ENCODE measurements around the gene ERGIC2. TPM values are rescaled to one million over a fixed set of nuclear protein-coding genes. Genes with fewer than 3 reads are reported as not detected.

Gene ERGIC2
- 31.5 TPM for total RNA-seq (ENCODE audit: unreplicated experiment)
- long read RNA-seq, full-length matches to known transcripts: 20 of 24 reads
- long read RNA-seq, partial matches to known transcripts: 1 of 24 reads
- long read RNA-seq, other reads (novel, unspliced or antisense): 3 of 24 reads

DNA sequence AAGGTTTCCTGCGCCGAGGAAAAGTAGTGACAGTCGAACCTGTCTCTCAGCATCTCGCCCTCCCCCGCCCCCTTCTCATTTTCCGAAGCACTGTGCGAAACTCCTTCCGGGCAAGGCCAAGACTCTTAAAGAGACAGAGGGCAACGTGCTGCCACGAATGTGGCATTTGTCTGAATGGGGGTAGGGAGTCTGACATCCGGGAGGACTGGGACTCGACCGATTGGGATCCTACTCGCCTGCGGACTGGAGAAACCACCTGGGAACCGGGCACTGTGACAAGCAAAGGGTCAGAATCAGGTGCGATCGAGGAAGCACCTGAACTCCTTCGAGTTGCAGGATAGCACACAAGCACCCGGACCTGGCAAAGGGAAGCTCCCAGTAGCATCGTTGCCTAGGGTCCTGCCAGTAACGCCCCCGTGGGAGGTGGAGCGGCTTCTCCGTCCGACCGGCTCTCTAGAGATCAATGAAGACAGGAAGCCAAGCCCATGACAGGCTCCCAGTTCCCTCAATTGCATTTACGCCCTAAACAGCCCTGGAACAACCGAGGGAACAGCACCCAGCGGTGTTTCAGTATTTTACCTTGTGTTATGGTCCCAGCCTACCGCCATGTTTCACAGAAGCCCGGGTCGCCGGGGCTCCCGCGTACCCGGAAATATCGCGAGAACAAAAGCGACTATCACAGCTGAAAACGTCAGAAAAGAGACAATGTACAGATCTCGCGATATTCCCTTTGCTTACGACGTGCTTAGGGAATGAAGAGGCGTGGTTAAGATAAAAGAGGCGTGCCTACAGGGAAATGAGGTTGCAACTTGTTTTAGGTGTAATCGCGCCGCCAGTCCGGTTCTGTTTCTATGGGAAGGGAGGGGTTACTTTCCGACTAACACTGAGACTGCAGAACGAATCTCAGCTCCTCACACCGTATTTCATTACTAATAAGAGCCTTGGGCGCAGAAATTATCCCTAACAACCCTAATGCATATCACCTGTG lies at the start of gene ERGIC2:
Gene ERGIC2 (minus strand): TSS at position 637 of the 988 bp plus-strand sequence. CDS start 9,539 bp downstream, outside the sequence.
- TF ChIP-seq, protein P1, sequence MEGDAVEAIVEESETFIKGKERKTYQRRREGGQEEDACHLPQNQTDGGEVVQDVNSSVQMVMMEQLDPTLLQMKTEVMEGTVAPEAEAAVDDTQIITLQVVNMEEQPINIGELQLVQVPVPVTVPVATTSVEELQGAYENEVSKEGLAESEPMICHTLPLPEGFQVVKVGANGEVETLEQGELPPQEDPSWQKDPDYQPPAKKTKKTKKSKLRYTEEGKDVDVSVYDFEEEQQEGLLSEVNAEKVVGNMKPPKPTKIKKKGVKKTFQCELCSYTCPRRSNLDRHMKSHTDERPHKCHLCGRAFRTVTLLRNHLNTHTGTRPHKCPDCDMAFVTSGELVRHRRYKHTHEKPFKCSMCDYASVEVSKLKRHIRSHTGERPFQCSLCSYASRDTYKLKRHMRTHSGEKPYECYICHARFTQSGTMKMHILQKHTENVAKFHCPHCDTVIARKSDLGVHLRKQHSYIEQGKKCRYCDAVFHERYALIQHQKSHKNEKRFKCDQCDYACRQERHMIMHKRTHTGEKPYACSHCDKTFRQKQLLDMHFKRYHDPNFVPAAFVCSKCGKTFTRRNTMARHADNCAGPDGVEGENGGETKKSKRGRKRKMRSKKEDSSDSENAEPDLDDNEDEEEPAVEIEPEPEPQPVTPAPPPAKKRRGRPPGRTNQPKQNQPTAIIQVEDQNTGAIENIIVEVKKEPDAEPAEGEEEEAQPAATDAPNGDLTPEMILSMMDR (IDR thresholded peaks at IDR 0.05; ENCODE audit: partially characterized antibody, unreplicated experiment): no peak
- H3K27ac Mint-ChIP-seq (ENCODE audit: unreplicated experiment): peak within 1 kb of the TSS; percentile 80
- H3K4me1 Mint-ChIP-seq (ENCODE audit: low read depth, unreplicated experiment): peaks cover 2% of the 10 kb centered on the region
- H3K27me3 Mint-ChIP-seq (ENCODE audit: unreplicated experiment): no peaks in the 10 kb centered on the region
- H3K36me3 Mint-ChIP-seq (ENCODE audit: unreplicated experiment): no peaks in the 10 kb centered on the region
- DNase-seq: peak; percentile 87
- H3K4me3 Mint-ChIP-seq (ENCODE audit: unreplicated experiment): peak within 1 kb of the TSS; percentile 92
- peaks cover 2% of the 10 kb centered on the region for H3K9me3 Mint-ChIP-seq (ENCODE audit: unreplicated experiment)

DNA sequence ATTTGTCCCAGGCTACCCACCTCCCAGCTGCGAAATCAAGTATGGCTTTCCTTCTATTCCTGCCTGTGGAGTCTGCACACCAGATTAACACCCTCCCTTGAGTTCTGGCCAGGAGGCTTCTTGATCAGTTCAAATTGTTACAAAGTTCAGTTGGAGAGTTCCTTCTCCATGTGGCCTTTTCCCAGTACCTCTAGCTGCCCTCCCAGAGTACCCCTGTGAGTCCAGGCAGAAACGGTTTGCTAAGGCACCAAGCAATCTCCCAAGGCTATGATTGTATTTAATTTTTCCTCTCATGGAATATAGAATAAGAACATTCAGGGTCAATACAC lies 49.7 kb upstream of the ERGIC2 start:
- DNase-seq: no peak
- Mint-ChIP-seq H3K36me3 (ENCODE audit: unreplicated experiment) (no peaks in the 10 kb centered on the region), H3K27me3 (ENCODE audit: unreplicated experiment) (no peaks in the 10 kb centered on the region), H3K27ac (ENCODE audit: unreplicated experiment) (no peak overlapping the region), H3K9me3 (ENCODE audit: unreplicated experiment) (no peaks in the 10 kb centered on the region), H3K4me3 (ENCODE audit: unreplicated experiment) (no peak overlapping the region), H3K4me1 (ENCODE audit: low read depth, unreplicated experiment) (no peaks in the 10 kb centered on the region)
- TF ChIP-seq, protein P1 (IDR thresholded peaks at IDR 0.05; ENCODE audit: partially characterized antibody, unreplicated experiment): no peak

DNA sequence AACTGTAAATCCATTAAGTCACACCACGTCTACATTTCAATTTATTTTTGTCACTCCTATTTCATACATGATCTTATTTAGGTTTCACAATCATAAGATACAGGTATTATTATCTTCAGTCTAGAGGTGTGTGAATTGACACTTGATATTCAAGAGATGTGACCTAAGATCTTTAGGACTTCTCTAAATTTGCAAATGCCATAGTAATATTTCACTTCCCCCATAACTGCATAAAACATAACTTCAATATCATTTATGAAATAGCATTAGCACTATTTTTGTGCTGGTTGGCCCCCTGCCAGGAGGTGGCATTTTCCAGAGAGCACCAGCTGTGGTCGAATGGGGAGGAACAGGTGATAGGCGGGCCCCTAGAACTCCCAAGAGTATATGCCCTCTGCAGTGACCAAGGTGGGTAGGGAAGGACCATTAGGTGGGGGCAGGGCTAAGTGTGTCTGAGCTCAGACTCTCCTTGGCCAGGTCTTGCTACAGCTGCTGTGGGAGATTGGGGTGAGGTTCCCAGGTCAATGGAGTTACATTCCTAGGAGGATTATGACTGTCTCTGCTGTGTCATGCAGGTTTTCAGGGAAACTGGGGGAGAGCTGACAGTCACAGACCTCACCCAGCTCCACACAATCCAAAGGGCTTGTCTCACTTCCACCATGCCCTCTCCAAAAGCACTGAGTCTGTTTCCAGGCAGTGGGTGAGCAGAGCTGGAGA lies 49.2 kb upstream of the ERGIC2 start:
- TF ChIP-seq, protein P1 (IDR thresholded peaks at IDR 0.05; ENCODE audit: partially characterized antibody, unreplicated experiment): no peak
- no peaks in the 10 kb centered on the region for H3K4me1 Mint-ChIP-seq (ENCODE audit: low read depth, unreplicated experiment)
- no peaks in the 10 kb centered on the region for H3K9me3 Mint-ChIP-seq (ENCODE audit: unreplicated experiment)
- no peaks in the 10 kb centered on the region for H3K27me3 Mint-ChIP-seq (ENCODE audit: unreplicated experiment)
- H3K27ac Mint-ChIP-seq (ENCODE audit: unreplicated experiment): no peak overlapping the region
- H3K36me3 Mint-ChIP-seq (ENCODE audit: unreplicated experiment): no peaks in the 10 kb centered on the region
- no peak for DNase-seq
- no peak overlapping the region for H3K4me3 Mint-ChIP-seq (ENCODE audit: unreplicated experiment)

- Mint-ChIP-seq H3K27ac (ENCODE audit: unreplicated experiment) (no peak overlapping the region), H3K27me3 (ENCODE audit: unreplicated experiment) (no peaks in the 10 kb centered on the region), H3K4me1 (ENCODE audit: low read depth, unreplicated experiment) (no peaks in the 10 kb centered on the region), H3K36me3 (ENCODE audit: unreplicated experiment) (no peaks in the 10 kb centered on the region), H3K9me3 (ENCODE audit: unreplicated experiment) (peaks cover 1% of the 10 kb centered on the region), H3K4me3 (ENCODE audit: unreplicated experiment) (no peak overlapping the region)
- DNase-seq: no peak
- TF ChIP-seq, protein P1 (IDR thresholded peaks at IDR 0.05; ENCODE audit: partially characterized antibody, unreplicated experiment): no peak
Observed at GRCh38 chr12:29428633-29429032, 47.7 kb upstream of the ERGIC2 start.
